GM12878 (cell line): Measurements from ENCODE around the gene AFAP1L2. TPM values are rescaled to one million over a fixed set of nuclear protein-coding genes. Genes with fewer than 3 reads are reported as not detected.

Experiments used
- ATAC-seq: fragments of 200-7000 bp; cut with Tn5 transposase; 3 replicates; pipeline ENCODE4 v1.9.1; 2020; ENCODE audit warnings: mild to moderate bottlenecking, moderate library complexity
- BruUV-seq: library from RNA; stranded (reverse); fragments of 400-500 nt; replicated peaks from 2 replicates; lab custom pipeline; 2021; lab: Mats Ljungman, UMichigan
- CTCF ChIA-PET: fragments of 300-600 bp; sonication (Branson Sonifier 250); formaldehyde crosslinking; extraction: SDS; loops from one replicate; lab custom pipeline; 2021; ENCODE audit warnings: inconsistent platforms; lab: Yijun Ruan, JAX
- POLR2A ChIA-PET: fragments of 350-600 bp; formaldehyde crosslinking; extraction: SDS; loops from one replicate; lab custom pipeline; 2021; ENCODE audit warnings: inconsistent platforms; lab: Charles Lee
- RAD21 ChIA-PET: fragments of 300-600 bp; sonication (Branson Sonifier 250); formaldehyde crosslinking; loops from one replicate; lab custom pipeline; 2023; ENCODE audit warnings: antibody characterized with exemption; ENCODE audit not compliant: unreplicated experiment; lab: Charles Lee
- SMC1A ChIA-PET: fragments of 300-600 bp; sonication (Branson Sonifier 250); formaldehyde crosslinking; loops from one replicate; lab custom pipeline; 2023; ENCODE audit not compliant: unreplicated experiment, uncharacterized antibody; lab: Charles Lee
- DNase-seq: peaks from one replicate; pipeline ENCODE4 v3.0.0-alpha.2; 2011; ENCODE audit warnings: low read depth, low spot score
- FAIRE-seq: peaks from 3 replicates; lab custom pipeline; 2011; peaks lifted over from hg19 to GRCh38; lab: Jason Lieb, UNC
- H2AFZ ChIP-seq: 2 replicates; pipeline ENCODE4 v1.6.0; 2011; ENCODE audit warnings: low read depth, low read length, control low read depth; ENCODE audit not compliant: control insufficient read depth
- H3K27ac ChIP-seq: 2 replicates; pipeline ENCODE4 v1.5.1; 2011; ENCODE audit warnings: control low read depth; ENCODE audit not compliant: control insufficient read depth, insufficient read depth
- H3K27me3 ChIP-seq, 2 experiments: replicated peaks in 1 of 2; 2 replicates each; pipeline versions ENCODE4 v1.6.0 to v1.6.1; 2011; ENCODE audit warnings: low read length in 1 of 2; ENCODE audit not compliant: control insufficient read depth in 2 of 2, insufficient read depth in 2 of 2
- H3K36me3 ChIP-seq, 2 experiments: 2 replicates each; pipeline ENCODE4 v1.5.1; 2011; ENCODE audit warnings: low read length in 1 of 2; ENCODE audit not compliant: control insufficient read depth in 2 of 2, insufficient read depth in 2 of 2
- H3K4me1 ChIP-seq: 2 replicates; pipeline ENCODE4 v1.6.1; 2011; ENCODE audit warnings: mild to moderate bottlenecking, low read length, moderate library complexity, mixed read lengths; ENCODE audit not compliant: control insufficient read depth, insufficient read depth
- H3K4me2 ChIP-seq: 2 replicates; pipeline ENCODE4 v1.6.0; 2011; ENCODE audit warnings: control low read depth; ENCODE audit not compliant: control insufficient read depth, insufficient read depth
- H3K4me3 ChIP-seq: fragments of 200-600 bp; sonication (generic); 2 replicates; pipeline ENCODE4 v1.5.1; 2016
- H3K79me2 ChIP-seq: 2 replicates; pipeline ENCODE4 v1.6.0; 2011; ENCODE audit warnings: low read length; ENCODE audit not compliant: control insufficient read depth, insufficient read depth
- H3K9ac ChIP-seq: 2 replicates; pipeline ENCODE4 v1.8.0; 2011; ENCODE audit warnings: low read length, control low read depth, mixed read lengths; ENCODE audit not compliant: control insufficient read depth, insufficient read depth
- H3K9me3 ChIP-seq: replicated peaks from 3 replicates; pipeline ENCODE4 v1.5.1; 2011; ENCODE audit warnings: mild to moderate bottlenecking, low read length; ENCODE audit not compliant: control insufficient read depth, insufficient read depth
- H4K20me1 ChIP-seq: 2 replicates; pipeline ENCODE4 v1.6.0; 2011; ENCODE audit not compliant: control insufficient read depth, insufficient read depth
- BCL11A ChIP-seq: IDR thresholded peaks from 2 replicates; pipeline ENCODE4 v1.6.1; 2011; ENCODE audit warnings: low read depth, low read length
- BRCA1 ChIP-seq: IDR thresholded peaks from 2 replicates; pipeline ENCODE4 v1.6.1; 2011; ENCODE audit warnings: low read depth, low read length, improper control_type of control experiment
- EGR1 ChIP-seq, 2 experiments: IDR thresholded peaks; 1 replicate in 1 of 2; 2 replicates in 1 of 2; pipeline ENCODE4 v1.6.1; 2011 to 2012; ENCODE audit warnings: low read depth in 2 of 2, low read length in 2 of 2, borderline replicate concordance in 1 of 2, mild to moderate bottlenecking in 1 of 2, moderate library complexity in 1 of 2
- ESRRA ChIP-seq: IDR thresholded peaks from 2 replicates; pipeline ENCODE4 v1.6.1; 2012; ENCODE audit warnings: mild to moderate bottlenecking, low read length, improper control_type of control experiment
- KLF5 ChIP-seq: fragments of 450-650 bp; IDR thresholded peaks from 2 replicates; pipeline ENCODE4 v1.6.1; 2014; ENCODE audit warnings: mild to moderate bottlenecking; ENCODE audit not compliant: partially characterized antibody
- NRF1 ChIP-seq: conservative IDR thresholded peaks from 2 replicates; pipeline ENCODE4 v1.6.1; 2011; ENCODE audit warnings: mild to moderate bottlenecking, low read depth, low read length, improper control_type of control experiment
- RELA ChIP-seq: fragments of 450-650 bp; IDR thresholded peaks from 2 replicates; pipeline ENCODE4 v1.8.0; 2014; ENCODE audit warnings: borderline replicate concordance; ENCODE audit not compliant: partially characterized antibody
- SPI1 ChIP-seq: IDR thresholded peaks from 2 replicates; pipeline ENCODE4 v1.6.1; 2011; ENCODE audit warnings: low read depth, mild to moderate bottlenecking, low read length, moderate library complexity, borderline replicate concordance; ENCODE audit not compliant: insufficient read depth
- TCF7 ChIP-seq: IDR thresholded peaks from 2 replicates; pipeline ENCODE4 v1.6.1; 2014; ENCODE audit warnings: antibody characterized with exemption, borderline replicate concordance
- WGBS: methylation state at CpG from one replicate; pipeline ENCODE4 v1.1.6; 2016; ENCODE audit warnings: low lambda C conversion rate; ENCODE audit not compliant: insufficient replicate concordance, insufficient coverage; ENCODE audit errors: missing lambda C conversion rate; 5-methylcytosine and 5-hydroxymethylcytosine counted together
- in situ Hi-C: fragments of 300-500 bp; cut with MboI; formaldehyde crosslinking; loops from 9 replicates; pipeline ENCODE4 v1.14.3; 2018; ENCODE audit warnings: mixed read lengths
- intact Hi-C: fragments of 100-400 bp; cut with micrococcal nuclease; formaldehyde crosslinking; loops from one replicate; pipeline ENCODE4 v1.14.2; 2022; ENCODE audit not compliant: unreplicated experiment
- polyA plus RNA-seq, 11 experiments: library from polyadenylated mRNA; depleted of rRNA in 4 of 11; unstranded in 6 of 11; stranded (reverse) in 5 of 11; fragments of >200 nt; fragmentation: Nextera tagmentation in 4 of 11; fragmentation: Illumina TruSeq in 1 of 11; extraction: Ambion mirVana in 4 of 11; extraction: Trizol in 1 of 11; gene quantifications; 1 replicate in 1 of 11; 2 replicates in 10 of 11; pipeline versions ENCODE4 v1.2.1 to v1.2.3, GENCODE V29; 2011 to 2016; ENCODE audit warnings: inconsistent platforms in 2 of 11, missing spikeins in 2 of 11, low read depth in 1 of 11
- total RNA-seq, 4 experiments: library from RNA; depleted of rRNA in 3 of 4; stranded (reverse); fragments of >200 nt in 3 of 4; fragmentation: Illumina TruSeq in 1 of 4; extraction: Trizol in 1 of 4; gene quantifications; 2 replicates each; pipeline versions ENCODE4 v1.2.1 to v1.2.3, GENCODE V29; 2013 to 2021
- TF ChIP-seq, protein P1 (sequence below): fragments of 450-650 bp; IDR thresholded peaks from 2 replicates; pipeline ENCODE4 v1.6.1; 2017; ENCODE audit warnings: low read depth, mild to moderate bottlenecking, moderate library complexity
- TF ChIP-seq, protein P2 (sequence below): fragments of 150-350 bp; IDR thresholded peaks from 2 replicates; pipeline ENCODE4 v1.6.1; 2014; ENCODE audit warnings: mild to moderate bottlenecking, low read depth, low read length
- TF ChIP-seq, protein P3 (sequence below): fragments of 450-650 bp; formaldehyde crosslinking; IDR thresholded peaks from 2 replicates; pipeline ENCODE4 v1.5.0; 2022; ENCODE audit warnings: mild to moderate bottlenecking, missing genetic modification characterization

AFAP1L2 gene
- total and polyA plus RNA-seq, 10 of the 15 experiments (the other 5 are each of a cell fraction or from before 2014, with no cell fraction given), result 0.03 to 4.0 (median 0.34) TPM

DNA sequence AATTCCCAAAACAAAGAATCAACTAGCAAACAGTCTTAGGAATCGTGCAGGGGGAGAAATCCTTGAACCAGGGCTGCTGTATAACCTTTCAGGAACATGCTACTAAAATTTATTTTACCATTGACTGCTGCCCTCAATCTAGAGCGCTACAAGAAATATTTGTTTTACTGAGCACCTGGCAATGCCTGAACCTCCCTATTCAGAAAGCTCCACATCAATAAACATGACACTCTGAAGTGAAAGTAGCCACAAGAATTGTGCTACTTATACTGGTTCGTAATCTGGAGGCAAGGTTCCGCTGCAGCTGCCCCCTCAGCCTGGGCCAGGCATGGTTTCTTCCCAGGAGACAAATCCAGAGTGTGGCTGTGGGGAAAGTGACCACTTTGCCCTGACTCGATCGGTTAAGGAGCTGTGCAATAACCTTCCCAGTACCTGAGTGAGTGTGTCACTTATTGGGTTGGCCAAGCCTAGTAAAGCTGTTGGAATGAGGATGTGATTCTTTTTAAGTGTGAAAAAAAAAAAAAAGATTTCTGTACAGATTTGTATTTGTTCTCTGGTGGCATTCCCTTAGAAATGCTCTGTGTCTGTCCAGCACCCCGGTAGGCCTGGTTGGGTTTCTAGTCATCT is 157.5 kb downstream of the AFAP1L2 start (continued):
- TF ChIP-seq KLF5 (no peak), BCL11A (no peak), TCF7 (no peak), BRCA1 (no peak), ESRRA (no peak)

DNA sequence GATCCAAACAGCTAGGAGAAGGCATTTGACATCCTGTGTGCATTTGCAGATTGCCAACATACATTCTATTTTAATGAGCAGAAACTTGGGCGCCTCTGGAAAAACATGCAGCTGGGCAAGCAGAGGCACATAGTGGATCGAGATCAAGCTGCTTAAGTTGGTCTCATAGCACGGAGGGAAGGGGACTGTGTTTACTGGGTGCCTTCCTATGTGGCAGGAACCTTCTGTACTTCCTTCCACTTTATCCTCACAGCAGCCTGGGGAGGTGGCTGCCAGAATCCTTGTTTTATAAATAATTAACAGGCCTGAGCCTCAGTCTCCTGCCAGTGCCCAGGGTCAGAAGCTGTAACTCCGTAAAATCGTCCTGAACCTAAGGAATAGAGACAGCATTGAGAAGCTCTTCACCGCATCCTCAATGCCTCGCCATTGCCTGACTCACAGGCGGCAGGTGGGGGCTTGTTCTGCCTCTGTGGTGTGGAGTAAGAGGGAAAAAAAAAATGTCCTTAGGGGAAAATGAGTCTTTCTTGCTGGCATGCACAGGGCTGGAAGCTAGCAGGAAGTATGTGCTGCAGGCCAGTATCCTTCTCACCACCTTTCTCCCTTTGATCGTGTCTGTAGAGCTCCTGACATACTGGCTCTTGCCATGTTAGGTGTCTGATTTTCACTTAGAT is 159.0 kb downstream of the AFAP1L2 start:
- H4K20me1 ChIP-seq, result no peaks in the 10 kb centered on the region
- intact Hi-C loops, result no loop called here
- no peaks in the 10 kb centered on the region for H3K79me2 ChIP-seq
- ChIA-PET POLR2A (interaction anchor here (0.5 to 0.8 kb wide), 3 partner anchors 16 to 1584 kb away, joined by 3 to 6 read pairs (median 5); no protein-coding TSS in a partner anchor), SMC1A (no interaction called here), RAD21 (no interaction called here), CTCF (interaction anchor here (0.6 to 1.4 kb wide), 3 partner anchors 13 to 62 kb away, joined by 3 read pairs; no protein-coding TSS in a partner anchor)
- H3K4me3 ChIP-seq, result no peak overlapping the region
- no peak for DNase-seq
- H3K4me2 ChIP-seq, result no peak overlapping the region
- no peak for FAIRE-seq
- no peak overlapping the region for H2AFZ ChIP-seq
- ATAC-seq, result no peak
- no peaks in the 10 kb centered on the region for H3K36me3 ChIP-seq
- H3K9me3 ChIP-seq, result no peaks in the 10 kb centered on the region
- H3K27me3 ChIP-seq, result peaks cover 6 to 7% of the 10 kb centered on the region in 2 experiments
- no peak overlapping the region for H3K27ac ChIP-seq
- 43% methylated on average over 9 of the region's 9 CpGs for WGBS
- in situ Hi-C loops, result no loop called here
- no peak overlapping the region for H3K9ac ChIP-seq
- BruUV-seq, result no TSS peak
- no peaks in the 10 kb centered on the region for H3K4me1 ChIP-seq
- no peak for TF ChIP-seq EGR1 (IDR thresholded peaks at IDR 0.05; ENCODE audit: borderline replicate concordance in 1 of 2, low read depth in 2 of 2, low read length in 2 of 2)
- TF ChIP-seq RELA, result no peak
- TF ChIP-seq, protein P1, sequence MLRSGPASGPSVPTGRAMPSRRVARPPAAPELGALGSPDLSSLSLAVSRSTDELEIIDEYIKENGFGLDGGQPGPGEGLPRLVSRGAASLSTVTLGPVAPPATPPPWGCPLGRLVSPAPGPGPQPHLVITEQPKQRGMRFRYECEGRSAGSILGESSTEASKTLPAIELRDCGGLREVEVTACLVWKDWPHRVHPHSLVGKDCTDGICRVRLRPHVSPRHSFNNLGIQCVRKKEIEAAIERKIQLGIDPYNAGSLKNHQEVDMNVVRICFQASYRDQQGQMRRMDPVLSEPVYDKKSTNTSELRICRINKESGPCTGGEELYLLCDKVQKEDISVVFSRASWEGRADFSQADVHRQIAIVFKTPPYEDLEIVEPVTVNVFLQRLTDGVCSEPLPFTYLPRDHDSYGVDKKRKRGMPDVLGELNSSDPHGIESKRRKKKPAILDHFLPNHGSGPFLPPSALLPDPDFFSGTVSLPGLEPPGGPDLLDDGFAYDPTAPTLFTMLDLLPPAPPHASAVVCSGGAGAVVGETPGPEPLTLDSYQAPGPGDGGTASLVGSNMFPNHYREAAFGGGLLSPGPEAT, result no peak
- TF ChIP-seq NRF1, result no peak
- TF ChIP-seq SPI1, result no peak
- TF ChIP-seq, protein P2, sequence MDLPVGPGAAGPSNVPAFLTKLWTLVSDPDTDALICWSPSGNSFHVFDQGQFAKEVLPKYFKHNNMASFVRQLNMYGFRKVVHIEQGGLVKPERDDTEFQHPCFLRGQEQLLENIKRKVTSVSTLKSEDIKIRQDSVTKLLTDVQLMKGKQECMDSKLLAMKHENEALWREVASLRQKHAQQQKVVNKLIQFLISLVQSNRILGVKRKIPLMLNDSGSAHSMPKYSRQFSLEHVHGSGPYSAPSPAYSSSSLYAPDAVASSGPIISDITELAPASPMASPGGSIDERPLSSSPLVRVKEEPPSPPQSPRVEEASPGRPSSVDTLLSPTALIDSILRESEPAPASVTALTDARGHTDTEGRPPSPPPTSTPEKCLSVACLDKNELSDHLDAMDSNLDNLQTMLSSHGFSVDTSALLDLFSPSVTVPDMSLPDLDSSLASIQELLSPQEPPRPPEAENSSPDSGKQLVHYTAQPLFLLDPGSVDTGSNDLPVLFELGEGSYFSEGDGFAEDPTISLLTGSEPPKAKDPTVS, result no peak
- TF ChIP-seq, protein P3, sequence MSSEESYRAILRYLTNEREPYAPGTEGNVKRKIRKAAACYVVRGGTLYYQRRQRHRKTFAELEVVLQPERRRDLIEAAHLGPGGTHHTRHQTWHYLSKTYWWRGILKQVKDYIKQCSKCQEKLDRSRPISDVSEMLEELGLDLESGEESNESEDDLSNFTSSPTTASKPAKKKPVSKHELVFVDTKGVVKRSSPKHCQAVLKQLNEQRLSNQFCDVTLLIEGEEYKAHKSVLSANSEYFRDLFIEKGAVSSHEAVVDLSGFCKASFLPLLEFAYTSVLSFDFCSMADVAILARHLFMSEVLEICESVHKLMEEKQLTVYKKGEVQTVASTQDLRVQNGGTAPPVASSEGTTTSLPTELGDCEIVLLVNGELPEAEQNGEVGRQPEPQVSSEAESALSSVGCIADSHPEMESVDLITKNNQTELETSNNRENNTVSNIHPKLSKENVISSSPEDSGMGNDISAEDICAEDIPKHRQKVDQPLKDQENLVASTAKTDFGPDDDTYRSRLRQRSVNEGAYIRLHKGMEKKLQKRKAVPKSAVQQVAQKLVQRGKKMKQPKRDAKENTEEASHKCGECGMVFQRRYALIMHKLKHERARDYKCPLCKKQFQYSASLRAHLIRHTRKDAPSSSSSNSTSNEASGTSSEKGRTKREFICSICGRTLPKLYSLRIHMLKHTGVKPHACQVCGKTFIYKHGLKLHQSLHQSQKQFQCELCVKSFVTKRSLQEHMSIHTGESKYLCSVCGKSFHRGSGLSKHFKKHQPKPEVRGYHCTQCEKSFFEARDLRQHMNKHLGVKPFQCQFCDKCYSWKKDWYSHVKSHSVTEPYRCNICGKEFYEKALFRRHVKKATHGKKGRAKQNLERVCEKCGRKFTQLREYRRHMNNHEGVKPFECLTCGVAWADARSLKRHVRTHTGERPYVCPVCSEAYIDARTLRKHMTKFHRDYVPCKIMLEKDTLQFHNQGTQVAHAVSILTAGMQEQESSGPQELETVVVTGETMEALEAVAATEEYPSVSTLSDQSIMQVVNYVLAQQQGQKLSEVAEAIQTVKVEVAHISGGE (CRISPR knock-in tag), result no peak
